Neural cell (in vitro differentiated cells): ENCODE data around the gene TFG.

Source experiments
- CTCF ChIP-seq: fragments of 450-650 bp; IDR thresholded peaks from 2 replicates; pipeline ENCODE4 v1.5.1; 2014; ENCODE audit warnings: antibody characterized with exemption, mild to moderate bottlenecking, moderate library complexity; ENCODE audit not compliant: poor library complexity, severe bottlenecking
- EP300 ChIP-seq: fragments of 450-650 bp; conservative IDR thresholded peaks from 2 replicates; pipeline ENCODE4 v1.6.1; 2014; ENCODE audit warnings: antibody characterized with exemption, mild to moderate bottlenecking, moderate library complexity; ENCODE audit not compliant: poor library complexity, severe bottlenecking
- EZH2 ChIP-seq: fragments of 200-600, 300-800 bp; shearing (Covaris generic), sonication (generic); IDR thresholded peaks from 2 replicates; pipeline ENCODE4 v1.6.1; 2014; ENCODE audit warnings: antibody characterized with exemption, low read length, borderline replicate concordance, mild to moderate bottlenecking; ENCODE audit not compliant: insufficient read depth, poor library complexity, severe bottlenecking
- MXI1 ChIP-seq: fragments of 450-650 bp; conservative IDR thresholded peaks from 2 replicates; pipeline ENCODE4 v1.6.1; 2014; ENCODE audit warnings: antibody characterized with exemption, mild to moderate bottlenecking; ENCODE audit not compliant: poor library complexity, severe bottlenecking
- RAD21 ChIP-seq: fragments of 450-650 bp; conservative IDR thresholded peaks from 2 replicates; pipeline ENCODE4 v1.6.1; 2014; ENCODE audit warnings: antibody characterized with exemption, mild to moderate bottlenecking, moderate library complexity
- REST ChIP-seq: IDR thresholded peaks from 2 replicates; pipeline ENCODE4 v1.6.1; 2012; ENCODE audit warnings: borderline replicate concordance
- SMC3 ChIP-seq: fragments of 450-650 bp; conservative IDR thresholded peaks from 2 replicates; pipeline ENCODE4 v1.6.1; 2014; ENCODE audit warnings: antibody characterized with exemption, mild to moderate bottlenecking, moderate library complexity; ENCODE audit not compliant: poor library complexity
- TAF1 ChIP-seq: IDR thresholded peaks from 2 replicates; pipeline ENCODE4 v1.6.1; 2012; ENCODE audit warnings: low read depth

GRCh38 chr3:100697172-100697571 lies 12.1 kb upstream of the TFG start:
- TF ChIP-seq CTCF (no peak), SMC3 (no peak), MXI1 (no peak), REST (no peak), EZH2 (no peak), EP300 (no peak), RAD21 (no peak), TAF1 (no peak)
